Lower leg skin (tissue), 4 donors: Measurements from ENCODE around the gene ANO1. TPM values are rescaled to one million over a fixed set of nuclear protein-coding genes. Genes with fewer than 3 reads are reported as not detected.

Source experiments
- DNase-seq, 2 donors: peaks; one replicate each; pipeline ENCODE4 v3.0.0-alpha.2; 2019; ENCODE audit warnings: low spot score in 2 of 2
- H3K4me3 ChIP-seq: fragments of 200-600 bp; sonication (generic); 2 replicates; pipeline ENCODE4 v1.5.1; 2017; ENCODE audit warnings: mild to moderate bottlenecking, low read depth; ENCODE audit not compliant: poor library complexity, severe bottlenecking
- POLR2A ChIP-seq, 2 donors: fragments of 450-650 bp; IDR thresholded peaks; one replicate each; pipeline ENCODE4 v1.6.1; 2016 to 2017; ENCODE audit warnings: antibody characterized with exemption in 2 of 2, mild to moderate bottlenecking in 1 of 2, moderate library complexity in 1 of 2
- WGBS, 2 donors: methylation state at CpG; one replicate each; pipeline ENCODE4 v1.1.5; 2018; 5-methylcytosine and 5-hydroxymethylcytosine counted together
- intact Hi-C: fragments of 100-400 bp; cut with DNase I; formaldehyde crosslinking; loops from one replicate; pipeline ENCODE4 v1.15.0; 2023; ENCODE audit warnings: low total_unique reads
- total RNA-seq, 4 donors: library from RNA; depleted of rRNA; stranded (reverse); fragments of >200 nt; gene quantifications; one replicate each; pipeline ENCODE4 v1.1.0, GENCODE V29; 2016
- TF ChIP-seq, protein P1 (sequence below), 3 donors: fragments of 450-650 bp; IDR thresholded peaks; one replicate each; pipeline ENCODE4 v1.5.1; 2016; ENCODE audit warnings: antibody characterized with exemption in 3 of 3, mild to moderate bottlenecking in 3 of 3, moderate library complexity in 2 of 3

The ANO1 gene
- total RNA-seq, 4 donors from 2014 or later = 55.1 to 106 (median 76.8) TPM

DNA sequence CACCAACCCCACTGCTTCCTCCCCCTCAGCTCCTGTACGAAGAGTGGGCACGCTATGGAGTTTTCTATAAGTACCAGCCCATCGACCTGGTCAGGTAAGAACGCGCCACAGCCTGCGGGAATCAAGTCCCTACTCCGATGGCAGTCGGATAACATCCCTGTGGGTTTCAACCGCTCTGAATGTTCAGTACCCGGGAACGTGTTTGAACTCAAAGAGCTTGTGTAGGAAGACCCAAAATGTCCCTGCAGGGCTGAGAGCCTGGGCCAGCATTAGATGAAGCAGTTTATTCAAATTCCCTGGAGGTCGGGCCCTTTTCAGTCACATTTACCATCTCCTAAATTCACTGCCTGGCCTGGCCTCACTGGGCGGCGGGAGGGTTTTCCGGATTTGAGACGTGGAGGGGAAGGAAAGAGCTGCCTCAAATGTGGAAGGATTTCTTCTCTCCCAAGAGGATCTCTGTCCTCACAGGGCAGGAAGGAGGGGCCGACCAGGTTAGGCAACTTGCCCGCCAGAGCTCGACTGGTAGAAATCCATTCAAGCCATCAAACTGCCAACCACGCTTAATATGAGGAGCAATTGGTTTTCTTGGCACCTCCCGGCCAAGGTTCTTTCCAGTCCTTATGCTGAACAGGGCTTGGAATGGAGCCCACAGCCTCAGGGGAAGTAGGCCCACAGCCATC, 46.3 kb downstream of the ANO1 start:
- no peak for DNase-seq
- no peak overlapping the region for H3K4me3 ChIP-seq
- intact Hi-C loops = no loop called here
- no peak for TF ChIP-seq POLR2A (IDR thresholded peaks at IDR 0.05)
- TF ChIP-seq, protein P1, sequence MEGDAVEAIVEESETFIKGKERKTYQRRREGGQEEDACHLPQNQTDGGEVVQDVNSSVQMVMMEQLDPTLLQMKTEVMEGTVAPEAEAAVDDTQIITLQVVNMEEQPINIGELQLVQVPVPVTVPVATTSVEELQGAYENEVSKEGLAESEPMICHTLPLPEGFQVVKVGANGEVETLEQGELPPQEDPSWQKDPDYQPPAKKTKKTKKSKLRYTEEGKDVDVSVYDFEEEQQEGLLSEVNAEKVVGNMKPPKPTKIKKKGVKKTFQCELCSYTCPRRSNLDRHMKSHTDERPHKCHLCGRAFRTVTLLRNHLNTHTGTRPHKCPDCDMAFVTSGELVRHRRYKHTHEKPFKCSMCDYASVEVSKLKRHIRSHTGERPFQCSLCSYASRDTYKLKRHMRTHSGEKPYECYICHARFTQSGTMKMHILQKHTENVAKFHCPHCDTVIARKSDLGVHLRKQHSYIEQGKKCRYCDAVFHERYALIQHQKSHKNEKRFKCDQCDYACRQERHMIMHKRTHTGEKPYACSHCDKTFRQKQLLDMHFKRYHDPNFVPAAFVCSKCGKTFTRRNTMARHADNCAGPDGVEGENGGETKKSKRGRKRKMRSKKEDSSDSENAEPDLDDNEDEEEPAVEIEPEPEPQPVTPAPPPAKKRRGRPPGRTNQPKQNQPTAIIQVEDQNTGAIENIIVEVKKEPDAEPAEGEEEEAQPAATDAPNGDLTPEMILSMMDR (IDR thresholded peaks at IDR 0.05) = no peak
- WGBS, 2 donors = 34 to 49% methylated on average over 21 of the region's 21 CpGs

DNA sequence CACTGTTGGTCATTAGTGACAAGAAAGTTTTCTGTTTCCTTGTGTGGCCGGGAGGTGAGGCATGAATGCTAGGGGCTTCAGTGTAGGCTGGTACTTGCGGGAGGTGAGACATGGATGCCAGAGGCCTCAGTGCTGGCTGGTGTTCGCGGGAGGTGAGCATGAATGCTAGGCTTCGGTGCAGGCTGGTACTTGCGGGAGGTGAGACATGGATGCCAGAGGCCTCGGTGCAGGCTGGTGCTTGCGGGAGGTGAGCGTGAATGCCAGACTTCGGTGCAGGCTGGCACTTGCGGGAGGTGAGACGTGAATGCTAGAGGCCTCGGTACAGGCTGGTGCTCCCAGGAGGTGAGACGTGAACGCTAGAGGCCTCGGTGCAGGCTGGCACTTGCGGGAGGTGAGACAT, 48.4 kb downstream of the ANO1 start:
- DNase-seq = no peak
- no peak for TF ChIP-seq POLR2A (IDR thresholded peaks at IDR 0.05)
- TF ChIP-seq, protein P1 (IDR thresholded peaks at IDR 0.05) = no peak
- WGBS, 2 donors = 53 to 64% methylated on average over 17 of the region's 17 CpGs
- H3K4me3 ChIP-seq = no peak overlapping the region
- intact Hi-C loops = no loop called here

DNA sequence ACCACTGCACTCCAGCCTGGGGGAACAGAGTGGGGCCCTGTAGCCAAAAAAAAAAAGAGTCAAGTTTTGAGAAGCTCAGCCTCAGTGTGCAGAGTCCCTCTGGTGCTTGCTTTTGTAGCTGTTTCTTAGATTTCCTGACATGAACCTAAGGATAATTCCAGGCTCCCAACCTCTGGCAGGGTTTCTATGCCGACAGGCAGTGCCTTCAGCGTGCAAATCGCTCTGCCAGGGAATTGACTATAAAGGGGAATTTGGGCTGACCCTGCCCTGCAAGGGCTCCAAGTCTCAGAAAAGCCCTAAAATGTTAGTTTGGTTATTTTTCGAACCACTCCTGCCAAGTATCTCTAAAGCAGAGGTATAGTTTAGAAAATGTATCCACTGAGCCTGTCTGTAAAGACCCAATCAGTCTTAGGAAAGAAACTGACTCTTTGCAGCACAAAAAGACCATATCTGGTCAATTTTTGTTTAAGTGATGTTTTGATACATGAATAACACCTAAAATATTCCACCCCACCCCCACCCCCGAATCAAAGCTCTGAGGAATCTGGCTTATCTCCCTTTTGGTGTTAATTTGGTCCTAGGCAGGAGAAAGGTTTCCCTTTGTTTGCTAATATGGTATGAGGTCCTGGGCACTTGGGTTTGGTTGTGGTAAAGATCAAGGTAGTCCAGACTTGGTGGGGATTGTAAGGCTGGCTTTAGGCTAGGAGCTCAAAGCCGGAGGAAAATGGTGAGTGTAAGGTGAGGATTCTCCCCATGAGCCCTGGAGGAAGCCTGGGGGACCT, 49.7 kb downstream of the ANO1 start:
- TF ChIP-seq, protein P1 (IDR thresholded peaks at IDR 0.05) = no peak
- no peak for TF ChIP-seq POLR2A (IDR thresholded peaks at IDR 0.05)
- H3K4me3 ChIP-seq = no peak overlapping the region
- DNase-seq = no peak
- 75 to 80% methylated on average over 6 of the region's 6 CpGs for WGBS, 2 donors
- intact Hi-C loops = no loop called here

DNA sequence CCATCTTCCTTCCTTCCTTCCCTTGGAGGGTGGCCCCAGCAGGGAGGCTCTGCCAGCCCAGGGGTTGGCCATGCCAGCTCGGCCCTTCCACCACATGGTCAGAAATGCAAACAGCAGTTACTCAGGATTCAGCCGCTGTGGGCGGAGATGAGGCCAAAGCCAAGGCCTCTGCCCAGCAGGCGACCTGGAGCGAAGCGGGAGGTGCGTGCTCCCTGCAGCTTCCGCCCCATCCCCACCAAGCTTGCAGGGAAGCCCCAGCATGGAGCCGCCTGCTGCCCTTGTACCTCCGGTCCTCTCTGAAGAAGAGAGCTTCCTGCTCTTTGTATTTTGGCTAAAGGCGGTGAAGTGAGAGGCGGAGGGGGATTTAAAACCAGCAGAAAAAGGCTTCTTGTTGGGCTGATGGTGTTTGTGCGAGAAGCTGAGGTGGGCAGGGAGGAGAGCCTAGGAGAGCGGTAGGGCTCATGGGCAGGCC, 50.4 kb downstream of the ANO1 start:
- 73 to 75% methylated on average over 13 to 14 of the region's 14 CpGs for WGBS, 2 donors
- no peak for TF ChIP-seq POLR2A (IDR thresholded peaks at IDR 0.05)
- TF ChIP-seq, protein P1 (IDR thresholded peaks at IDR 0.05) = no peak
- no peak for DNase-seq
- intact Hi-C loops = no loop called here
- no peak overlapping the region for H3K4me3 ChIP-seq

DNA sequence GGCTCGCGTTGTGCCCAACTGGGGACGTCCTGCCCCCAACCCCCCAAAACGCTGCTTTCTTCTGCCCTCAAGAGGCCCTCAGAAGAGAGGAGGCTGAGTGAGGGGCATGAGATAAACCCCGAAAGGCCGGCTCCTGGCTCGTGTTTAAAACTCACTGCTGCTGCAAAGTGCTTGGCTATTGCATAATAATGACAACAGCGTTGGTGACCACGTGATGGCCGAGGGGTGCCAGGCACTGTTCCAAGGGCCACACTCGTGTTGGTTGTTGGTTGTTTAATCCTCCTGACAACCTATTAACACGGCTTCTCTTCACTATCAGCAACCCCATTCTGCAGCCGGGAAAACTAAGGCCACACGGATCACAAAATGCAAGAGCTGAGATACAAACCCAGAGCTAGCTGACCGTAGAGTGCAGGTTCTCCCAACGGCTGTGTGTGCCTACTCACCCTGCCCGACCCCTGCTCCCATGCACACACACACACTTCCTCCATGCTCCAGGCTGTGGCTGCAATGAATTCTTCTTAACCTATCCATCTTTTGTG, 51.0 kb downstream of the ANO1 start:
- intact Hi-C loops = no loop called here
- 78 to 80% methylated on average over 17 of the region's 17 CpGs for WGBS, 2 donors
- TF ChIP-seq, protein P1 (IDR thresholded peaks at IDR 0.05) = no peak
- TF ChIP-seq POLR2A (IDR thresholded peaks at IDR 0.05) = no peak

More for the DNA sequence above, 51.0 kb downstream of the ANO1 start:
- no peak for DNase-seq
- no peak overlapping the region for H3K4me3 ChIP-seq
